ENCODE measurements around the gene NUDCD2.

NUDCD2 gene

DNA sequence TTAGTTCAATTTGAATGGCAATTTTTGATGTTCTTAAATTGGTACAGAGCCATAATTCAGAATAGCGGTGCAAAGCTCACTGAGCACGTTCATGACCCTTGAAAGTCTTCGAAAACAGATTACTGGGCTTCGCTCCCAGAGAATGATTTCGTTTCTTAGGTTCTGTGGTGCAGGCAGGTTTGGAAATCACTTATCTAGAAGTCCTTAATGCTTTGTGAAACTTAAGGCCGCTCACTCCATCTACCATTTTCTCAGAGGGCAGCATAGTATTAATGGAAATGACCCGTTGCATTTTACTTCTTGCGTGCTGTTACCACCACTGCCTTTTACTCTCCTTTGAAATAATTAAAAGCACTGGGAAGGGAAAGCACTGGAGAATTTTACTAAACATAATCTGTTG is 42.6 kb upstream of the NUDCD2 start:
- no peaks in the 10 kb centered on the region for H3K9me3 ChIP-seq (ENCODE audit: control insufficient read depth in 1 of 2, low read length in 2 of 2)
- peak overlapping the region; percentile 100 for H3K27ac ChIP-seq (ENCODE audit: low read length)
- H3K36me3 ChIP-seq (ENCODE audit: control insufficient read depth in 1 of 2, insufficient read depth in 2 of 2, low read length in 2 of 2): peaks cover 0 to 4% of the 10 kb centered on the region in 2 donors
- H3K4me1 ChIP-seq (ENCODE audit: control insufficient read depth in 1 of 2, insufficient read depth in 2 of 2, low read length in 2 of 2): peaks cover 0 to 7% of the 10 kb centered on the region in 2 donors
- peak overlapping the region; percentile 73 to 100 for H3K4me3 ChIP-seq (ENCODE audit: low read depth in 1 of 2, low read length in 2 of 2)
- H3K27me3 ChIP-seq (ENCODE audit: low read depth, low read length): no peaks in the 10 kb centered on the region

DNA sequence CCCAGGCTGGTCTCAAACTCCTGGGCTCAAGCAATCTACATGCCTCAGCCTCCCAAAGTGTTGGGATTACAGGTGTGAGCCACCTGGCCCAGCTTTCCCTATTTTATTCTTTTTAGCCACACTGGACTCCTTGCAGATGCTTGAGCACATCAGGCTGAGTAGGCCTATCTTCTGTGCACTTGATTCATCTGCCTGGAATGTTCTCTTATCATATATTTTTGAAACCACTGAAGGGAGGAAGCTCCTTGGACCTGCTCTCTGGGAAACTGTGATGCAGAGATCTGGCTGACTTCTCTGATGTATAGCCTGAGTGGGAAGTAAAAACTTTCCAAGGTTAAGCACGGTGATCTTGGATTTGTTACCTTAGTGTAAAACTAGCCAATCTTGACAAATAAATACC is 39.0 kb upstream of the NUDCD2 start:
- H3K4me3 ChIP-seq (ENCODE audit: low read depth in 1 of 2, low read length in 2 of 2): no peak overlapping the region
- H3K9me3 ChIP-seq (ENCODE audit: control insufficient read depth in 1 of 2, low read length in 2 of 2): no peaks in the 10 kb centered on the region
- H3K4me1 ChIP-seq (ENCODE audit: control insufficient read depth in 1 of 2, insufficient read depth in 2 of 2, low read length in 2 of 2): peaks cover 0 to 5% of the 10 kb centered on the region in 2 donors
- no peak overlapping the region for H3K27ac ChIP-seq (ENCODE audit: low read length)
- no peaks in the 10 kb centered on the region for H3K36me3 ChIP-seq (ENCODE audit: control insufficient read depth in 1 of 2, insufficient read depth in 2 of 2, low read length in 2 of 2)
- no peaks in the 10 kb centered on the region for H3K27me3 ChIP-seq (ENCODE audit: low read depth, low read length)

GRCh38 chr5:163497315-163497714 is 37.4 kb upstream of the NUDCD2 start:
- H3K4me1 ChIP-seq (ENCODE audit: control insufficient read depth in 1 of 2, insufficient read depth in 2 of 2, low read length in 2 of 2): peaks cover 0 to under 1% of the 10 kb centered on the region in 2 donors
- H3K27ac ChIP-seq (ENCODE audit: low read length): no peak overlapping the region
- H3K4me3 ChIP-seq (ENCODE audit: low read depth in 1 of 2, low read length in 2 of 2): no peak overlapping the region
- no peaks in the 10 kb centered on the region for H3K27me3 ChIP-seq (ENCODE audit: low read depth, low read length)
- H3K9me3 ChIP-seq (ENCODE audit: control insufficient read depth in 1 of 2, low read length in 2 of 2): no peaks in the 10 kb centered on the region
- H3K36me3 ChIP-seq (ENCODE audit: control insufficient read depth in 1 of 2, insufficient read depth in 2 of 2, low read length in 2 of 2): no peaks in the 10 kb centered on the region

GRCh38 chr5:163496286-163496685 is 36.4 kb upstream of the NUDCD2 start:
- no peak overlapping the region for H3K27ac ChIP-seq (ENCODE audit: low read length)
- H3K27me3 ChIP-seq (ENCODE audit: low read depth, low read length): no peaks in the 10 kb centered on the region
- H3K4me1 ChIP-seq (ENCODE audit: control insufficient read depth in 1 of 2, insufficient read depth in 2 of 2, low read length in 2 of 2): no peaks in the 10 kb centered on the region
- H3K9me3 ChIP-seq (ENCODE audit: control insufficient read depth in 1 of 2, low read length in 2 of 2): no peaks in the 10 kb centered on the region
- H3K36me3 ChIP-seq (ENCODE audit: control insufficient read depth in 1 of 2, insufficient read depth in 2 of 2, low read length in 2 of 2): no peaks in the 10 kb centered on the region
- H3K4me3 ChIP-seq (ENCODE audit: low read depth in 1 of 2, low read length in 2 of 2): no peak overlapping the region

GRCh38 chr5:163489745-163490075 is 29.8 kb upstream of the NUDCD2 start:
- H3K4me3 ChIP-seq (ENCODE audit: low read depth in 1 of 2, low read length in 2 of 2): no peak overlapping the region
- H3K9me3 ChIP-seq (ENCODE audit: control insufficient read depth in 1 of 2, low read length in 2 of 2): no peaks in the 10 kb centered on the region
- H3K36me3 ChIP-seq (ENCODE audit: control insufficient read depth in 1 of 2, insufficient read depth in 2 of 2, low read length in 2 of 2): no peaks in the 10 kb centered on the region
- no peak overlapping the region for H3K27ac ChIP-seq (ENCODE audit: low read length)
- H3K27me3 ChIP-seq (ENCODE audit: low read depth, low read length): no peaks in the 10 kb centered on the region
- H3K4me1 ChIP-seq (ENCODE audit: control insufficient read depth in 1 of 2, insufficient read depth in 2 of 2, low read length in 2 of 2): no peaks in the 10 kb centered on the region

- no peak overlapping the region for H3K27ac ChIP-seq (ENCODE audit: low read length)
Observed at GRCh38 chr5:163489055-163489744, 29.3 kb upstream of the NUDCD2 start.

GRCh38 chr5:163478982-163479271 is 19.0 kb upstream of the NUDCD2 start:
- no peaks in the 10 kb centered on the region for H3K27me3 ChIP-seq (ENCODE audit: low read depth, low read length)
- H3K9me3 ChIP-seq (ENCODE audit: control insufficient read depth in 1 of 2, low read length in 2 of 2): no peaks in the 10 kb centered on the region
- no peaks in the 10 kb centered on the region for H3K36me3 ChIP-seq (ENCODE audit: control insufficient read depth in 1 of 2, insufficient read depth in 2 of 2, low read length in 2 of 2)
- no peaks in the 10 kb centered on the region for H3K4me1 ChIP-seq (ENCODE audit: control insufficient read depth in 1 of 2, insufficient read depth in 2 of 2, low read length in 2 of 2)
- no peak overlapping the region for H3K27ac ChIP-seq (ENCODE audit: low read length)
- no peak overlapping the region for H3K4me3 ChIP-seq (ENCODE audit: low read depth in 1 of 2, low read length in 2 of 2)

More at GRCh38 chr5:163489055-163489744, 29.3 kb upstream of the NUDCD2 start:
- no peak overlapping the region for H3K4me3 ChIP-seq (ENCODE audit: low read depth in 1 of 2, low read length in 2 of 2)
- H3K27me3 ChIP-seq (ENCODE audit: low read depth, low read length): no peaks in the 10 kb centered on the region
- no peaks in the 10 kb centered on the region for H3K36me3 ChIP-seq (ENCODE audit: control insufficient read depth in 1 of 2, insufficient read depth in 2 of 2, low read length in 2 of 2)
- H3K9me3 ChIP-seq (ENCODE audit: control insufficient read depth in 1 of 2, low read length in 2 of 2): no peaks in the 10 kb centered on the region
- H3K4me1 ChIP-seq (ENCODE audit: control insufficient read depth in 1 of 2, insufficient read depth in 2 of 2, low read length in 2 of 2): no peaks in the 10 kb centered on the region

DNA sequence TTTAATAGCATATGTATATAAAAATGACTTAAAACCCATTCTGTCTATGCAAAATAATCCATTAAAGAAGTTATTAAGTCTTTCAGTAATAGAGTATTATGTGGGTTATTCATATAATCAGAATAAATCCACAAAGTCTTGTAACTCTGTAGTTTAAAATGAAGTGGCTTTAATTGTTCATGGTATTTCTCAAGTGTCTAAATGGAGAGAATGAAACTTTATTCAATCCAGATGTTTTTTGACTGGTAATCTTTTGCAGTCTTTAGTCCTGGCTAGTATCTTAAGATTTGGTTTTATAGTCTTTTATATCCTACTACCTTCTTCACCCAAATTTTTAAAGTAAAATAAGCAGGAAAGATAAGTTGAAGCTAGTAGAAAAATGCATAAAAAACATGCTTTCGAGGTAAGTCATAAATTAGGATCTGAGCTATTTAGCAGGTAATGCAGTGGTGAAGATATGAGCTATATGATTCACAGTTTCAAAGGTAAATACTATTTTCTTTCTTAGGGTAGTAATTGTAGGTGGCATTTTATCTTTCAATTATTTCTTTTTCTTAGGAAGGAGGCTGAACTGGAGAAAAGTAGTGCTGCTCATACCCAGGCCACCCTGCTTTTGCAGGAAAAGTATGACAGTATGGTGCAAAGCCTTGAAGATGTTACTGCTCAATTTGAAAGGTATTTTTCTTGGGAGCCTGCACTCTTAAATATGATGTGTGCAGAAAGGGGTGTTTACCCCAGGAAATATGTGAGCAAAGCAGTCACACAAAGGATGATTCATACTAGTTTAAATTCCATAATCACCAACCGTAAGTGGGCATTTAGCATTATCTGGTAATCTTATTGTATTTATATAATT is 18.5 kb upstream of the NUDCD2 start:
- Histone ChIP-seq H3K27me3 (ENCODE audit: low read depth, low read length) (no peaks in the 10 kb centered on the region), H3K9me3 (ENCODE audit: control insufficient read depth in 1 of 2, low read length in 2 of 2) (no peaks in the 10 kb centered on the region), H3K36me3 (ENCODE audit: control insufficient read depth in 1 of 2, insufficient read depth in 2 of 2, low read length in 2 of 2) (no peaks in the 10 kb centered on the region), H3K27ac (ENCODE audit: low read length) (no peak overlapping the region), H3K4me1 (ENCODE audit: control insufficient read depth in 1 of 2, insufficient read depth in 2 of 2, low read length in 2 of 2) (no peaks in the 10 kb centered on the region), H3K4me3 (ENCODE audit: low read depth in 1 of 2, low read length in 2 of 2) (no peak overlapping the region)

- no peaks in the 10 kb centered on the region for H3K27me3 ChIP-seq (ENCODE audit: low read depth, low read length)
- H3K4me3 ChIP-seq (ENCODE audit: low read depth in 1 of 2, low read length in 2 of 2): no peak overlapping the region
- no peaks in the 10 kb centered on the region for H3K4me1 ChIP-seq (ENCODE audit: control insufficient read depth in 1 of 2, insufficient read depth in 2 of 2, low read length in 2 of 2)
- no peaks in the 10 kb centered on the region for H3K36me3 ChIP-seq (ENCODE audit: control insufficient read depth in 1 of 2, insufficient read depth in 2 of 2, low read length in 2 of 2)
- H3K27ac ChIP-seq (ENCODE audit: low read length): no peak overlapping the region
- no peaks in the 10 kb centered on the region for H3K9me3 ChIP-seq (ENCODE audit: control insufficient read depth in 1 of 2, low read length in 2 of 2)
Observed at GRCh38 chr5:163475411-163475810, 15.5 kb upstream of the NUDCD2 start.

DNA sequence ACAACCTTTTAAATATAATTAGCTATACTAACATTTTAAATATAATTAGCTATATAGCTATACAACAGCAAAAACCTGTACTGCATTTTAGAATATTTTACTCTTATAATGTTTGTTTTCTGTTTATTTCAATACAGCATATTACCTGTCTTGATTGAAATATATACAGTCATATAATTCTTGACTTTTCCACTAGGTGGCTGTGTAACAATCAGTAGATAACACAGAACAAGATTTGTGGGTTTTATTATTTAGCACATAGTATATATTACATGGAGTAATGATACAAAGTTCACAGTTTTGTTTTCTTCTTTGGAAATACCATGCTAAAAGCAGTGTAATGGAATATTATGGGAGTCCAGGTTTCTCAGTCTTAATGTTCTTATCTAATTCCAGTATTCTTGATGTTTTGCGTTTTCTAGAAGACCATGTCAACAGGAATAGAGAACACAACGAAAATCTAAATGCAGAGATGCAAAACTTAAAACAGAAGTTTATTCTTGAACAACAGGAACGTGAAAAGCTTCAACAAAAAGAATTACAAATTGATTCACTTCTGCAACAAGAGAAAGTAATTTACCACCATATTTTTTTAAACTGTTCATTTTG is 13.8 kb upstream of the NUDCD2 start:
- H3K4me1 ChIP-seq (ENCODE audit: control insufficient read depth in 1 of 2, insufficient read depth in 2 of 2, low read length in 2 of 2): no peaks in the 10 kb centered on the region
- H3K27ac ChIP-seq (ENCODE audit: low read length): no peak overlapping the region
- no peaks in the 10 kb centered on the region for H3K9me3 ChIP-seq (ENCODE audit: control insufficient read depth in 1 of 2, low read length in 2 of 2)
- H3K36me3 ChIP-seq (ENCODE audit: control insufficient read depth in 1 of 2, insufficient read depth in 2 of 2, low read length in 2 of 2): no peaks in the 10 kb centered on the region
- H3K4me3 ChIP-seq (ENCODE audit: low read depth in 1 of 2, low read length in 2 of 2): no peak overlapping the region
- no peaks in the 10 kb centered on the region for H3K27me3 ChIP-seq (ENCODE audit: low read depth, low read length)

- Histone ChIP-seq H3K4me3 (ENCODE audit: low read depth in 1 of 2, low read length in 2 of 2) (no peak overlapping the region), H3K9me3 (ENCODE audit: control insufficient read depth in 1 of 2, low read length in 2 of 2) (no peaks in the 10 kb centered on the region), H3K27ac (ENCODE audit: low read length) (no peak overlapping the region), H3K4me1 (ENCODE audit: control insufficient read depth in 1 of 2, insufficient read depth in 2 of 2, low read length in 2 of 2) (no peaks in the 10 kb centered on the region), H3K36me3 (ENCODE audit: control insufficient read depth in 1 of 2, insufficient read depth in 2 of 2, low read length in 2 of 2) (no peaks in the 10 kb centered on the region), H3K27me3 (ENCODE audit: low read depth, low read length) (no peaks in the 10 kb centered on the region)
Observed at GRCh38 chr5:163467682-163468081, 7.8 kb upstream of the NUDCD2 start.
